K562 (cell line): ENCODE measurements around the gene SPI1.

Experiments used
- CTBP1 ChIP-seq: fragments of 450-650 bp; IDR thresholded peaks from 2 replicates; pipeline ENCODE4 v1.6.1; 2016; ENCODE audit warnings: borderline replicate concordance
- E2F3 ChIP-seq: fragments of 250-450 bp; sonication (Bioruptor Pico); IDR thresholded peaks from 2 replicates; pipeline ENCODE4 v1.4.0; 2020; ENCODE audit warnings: mild to moderate bottlenecking
- FOXJ3 ChIP-seq: sonication (generic); formaldehyde crosslinking; IDR thresholded peaks from 2 replicates; pipeline ENCODE4 v1.4.0; 2020; ENCODE audit warnings: mild to moderate bottlenecking, missing genetic modification reagents
- NFIC ChIP-seq: fragments of 450-650 bp; IDR thresholded peaks from 2 replicates; pipeline ENCODE4 v1.6.1; 2017; ENCODE audit warnings: mild to moderate bottlenecking, inconsistent platforms
- NFYB ChIP-seq: IDR thresholded peaks from 2 replicates; pipeline ENCODE4 v1.6.1; 2011; ENCODE audit warnings: mild to moderate bottlenecking, moderate library complexity; ENCODE audit not compliant: insufficient read length; ENCODE audit errors: extremely low read depth
- POU5F1 ChIP-seq: fragments of 150-350 bp; IDR thresholded peaks from 2 replicates; pipeline ENCODE4 v1.6.1; 2014; ENCODE audit warnings: borderline replicate concordance, low read length, low read depth, mild to moderate bottlenecking; ENCODE audit not compliant: partially characterized antibody
- SOX6 ChIP-seq: fragments of 450-650 bp; IDR thresholded peaks from 2 replicates; pipeline ENCODE4 v1.6.1; 2014; ENCODE audit warnings: mild to moderate bottlenecking
- U2AF1 ChIP-seq: fragments of 200-400 bp; formaldehyde crosslinking; optimal IDR thresholded peaks from 2 replicates; pipeline ENCODE3; 2017; ENCODE audit warnings: mild to moderate bottlenecking, low read depth, low read length, moderate library complexity
- ZC3H11A ChIP-seq: IDR thresholded peaks from 2 replicates; pipeline ENCODE4 v1.6.1; 2012; ENCODE audit warnings: low read depth, low read length, improper control_type of control experiment
- TF ChIP-seq, protein P1 (sequence below), 3 experiments: IDR thresholded peaks in 2 of 3; conservative IDR thresholded peaks in 1 of 3; 2 replicates each; pipeline ENCODE4 v1.5.1; 2011 to 2012; ENCODE audit warnings: low read length in 3 of 3, mild to moderate bottlenecking in 3 of 3, control low read depth in 2 of 3, improper control_type of control experiment in 1 of 3, inconsistent platforms in 1 of 3, low read depth in 1 of 3, mixed read lengths in 1 of 3, moderate library complexity in 1 of 3; ENCODE audit not compliant: insufficient read depth in 2 of 3

DNA sequence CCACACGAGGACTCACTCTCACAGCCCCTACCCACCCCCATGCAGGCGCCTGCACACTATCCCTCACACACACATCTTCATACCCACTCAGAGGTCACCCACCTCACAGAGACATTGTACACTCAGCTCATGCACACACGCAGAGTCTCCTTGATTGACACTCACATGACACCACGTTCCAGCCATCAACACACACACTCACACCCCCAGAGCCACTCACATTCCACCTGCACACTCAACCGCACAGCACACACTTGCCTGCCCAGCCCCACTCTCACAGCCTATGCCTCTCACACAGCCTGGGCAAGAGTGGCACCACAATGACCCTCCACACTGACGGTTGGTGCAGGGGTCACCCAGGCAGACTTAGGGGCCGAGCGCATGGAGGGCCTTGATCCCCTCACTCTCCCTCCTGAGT lies 2.2 kb downstream of the SPI1 start:
- TF ChIP-seq SOX6 (no peak), POU5F1 (no peak), CTBP1 (no peak), FOXJ3 (CRISPR knock-in tag) (no peak), ZC3H11A (no peak), NFYB (no peak), U2AF1 (no peak), E2F3 (CRISPR knock-in tag) (no peak), NFIC (no peak)
- TF ChIP-seq, protein P1, sequence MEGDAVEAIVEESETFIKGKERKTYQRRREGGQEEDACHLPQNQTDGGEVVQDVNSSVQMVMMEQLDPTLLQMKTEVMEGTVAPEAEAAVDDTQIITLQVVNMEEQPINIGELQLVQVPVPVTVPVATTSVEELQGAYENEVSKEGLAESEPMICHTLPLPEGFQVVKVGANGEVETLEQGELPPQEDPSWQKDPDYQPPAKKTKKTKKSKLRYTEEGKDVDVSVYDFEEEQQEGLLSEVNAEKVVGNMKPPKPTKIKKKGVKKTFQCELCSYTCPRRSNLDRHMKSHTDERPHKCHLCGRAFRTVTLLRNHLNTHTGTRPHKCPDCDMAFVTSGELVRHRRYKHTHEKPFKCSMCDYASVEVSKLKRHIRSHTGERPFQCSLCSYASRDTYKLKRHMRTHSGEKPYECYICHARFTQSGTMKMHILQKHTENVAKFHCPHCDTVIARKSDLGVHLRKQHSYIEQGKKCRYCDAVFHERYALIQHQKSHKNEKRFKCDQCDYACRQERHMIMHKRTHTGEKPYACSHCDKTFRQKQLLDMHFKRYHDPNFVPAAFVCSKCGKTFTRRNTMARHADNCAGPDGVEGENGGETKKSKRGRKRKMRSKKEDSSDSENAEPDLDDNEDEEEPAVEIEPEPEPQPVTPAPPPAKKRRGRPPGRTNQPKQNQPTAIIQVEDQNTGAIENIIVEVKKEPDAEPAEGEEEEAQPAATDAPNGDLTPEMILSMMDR (IDR thresholded peaks at IDR 0.05 in 2 of 3, conservative IDR thresholded peaks at IDR 0.05 in 1 of 3; ENCODE audit: insufficient read depth in 2 of 3, low read depth in 1 of 3, low read length in 3 of 3) = no peak
